ENCODE results near the gene TTLL6. TPM values are rescaled to one million over a fixed set of nuclear protein-coding genes. Genes with fewer than 3 reads are reported as not detected.

TTLL6 gene
- total and polyA plus RNA-seq, 2 of the 4 experiments (the other 2 are of a cell fraction), result not detected

- Histone ChIP-seq H2BK20ac (ENCODE audit: low read depth, low read length) (no peak overlapping the region), H4K8ac (ENCODE audit: low read depth in 2 of 2, low read length in 2 of 2) (no peak overlapping the region), H3K9me3 (ENCODE audit: control insufficient read depth, insufficient read depth, low read length) (peaks cover 7% of the 10 kb centered on the region), H2BK120ac (ENCODE audit: low read depth, low read length) (no peak overlapping the region), H3K27me3 (ENCODE audit: control insufficient read depth, insufficient read depth, low read length) (peaks cover 95% of the 10 kb centered on the region), H4K20me1 (ENCODE audit: insufficient read depth, low read length) (no peaks in the 10 kb centered on the region), H3K36me3 (ENCODE audit: control insufficient read depth, insufficient read depth, low read length) (no peaks in the 10 kb centered on the region), H2AFZ (replicated peaks; ENCODE audit: low read length, poor library complexity) (no peak overlapping the region), H3K9me1 (ENCODE audit: insufficient read depth, low read length) (no peaks in the 10 kb centered on the region), H2BK15ac (ENCODE audit: low read depth, low read length) (no peak overlapping the region), H2BK5ac (ENCODE audit: low read depth, low read length, poor library complexity, severe bottlenecking) (no peak overlapping the region), H3K4me2 (ENCODE audit: low read depth, low read length) (no peak overlapping the region), H2AK9ac (replicated peaks; ENCODE audit: low read depth, low read length, poor library complexity) (no peak overlapping the region), H3K4me1 (ENCODE audit: control insufficient read depth, insufficient read depth, low read length) (no peaks in the 10 kb centered on the region), H3K4ac (ENCODE audit: low read depth, low read length) (no peak overlapping the region), H4K5ac (ENCODE audit: low read depth, low read length) (no peak overlapping the region), H3K14ac (replicated peaks; ENCODE audit: low read depth, low read length) (no peak overlapping the region), H3K56ac (ENCODE audit: extremely low read depth, insufficient read depth, low read length) (no peak overlapping the region), H3K4me3 (ENCODE audit: insufficient read depth, low read depth, low read length) (no peak overlapping the region), H2AK5ac (ENCODE audit: low read depth, low read length) (no peak overlapping the region), H3K79me1 (ENCODE audit: low read depth in 1 of 2, low read length in 2 of 2) (no peaks in the 10 kb centered on the region), H4K91ac (ENCODE audit: insufficient read depth, low read depth, low read length) (no peak overlapping the region), H3K23ac (ENCODE audit: low read depth, low read length) (no peak overlapping the region), H3K18ac (ENCODE audit: low read depth, low read length) (no peak overlapping the region), H3K9ac (ENCODE audit: low read depth, low read length) (no peak overlapping the region), H3K27ac (ENCODE audit: insufficient read depth, low read length) (no peak overlapping the region)
- ATAC-seq (ENCODE audit: low read depth), result no peak
- ChIA-PET CTCF (interaction anchor here (0.8 kb wide), 1 partner anchor 11 kb away, joined by 3 read pairs; no protein-coding TSS in a partner anchor), POLR2A (ENCODE audit: unreplicated experiment) (no interaction called here)
- dilution Hi-C loops (cut with HindIII; ENCODE audit: low sequenced_read_pairs, unreplicated experiment) (no loop called here), in situ Hi-C loops (cut with MboI; ENCODE audit: low sequenced_read_pairs) (loop anchor here (10.0 kb wide), 1 partner anchor 50 kb away; no protein-coding TSS in a partner anchor), intact Hi-C loops (cut with micrococcal nuclease) (no loop called here)
- 2% methylated on average over 7 of the region's 7 CpGs; no CpG with 5 or more reads in 1 of the 2 experiments for WGBS, 2 experiments (ENCODE audit: extremely low coverage in 2 of 2, insufficient read length in 1 of 2)
- TF ChIP-seq CHD1 (IDR thresholded peaks at IDR 0.05; ENCODE audit: low read depth, low read length) (no peak), FOS (IDR thresholded peaks at IDR 0.05; ENCODE audit: low read depth, low read length) (no peak), USF2 (IDR thresholded peaks at IDR 0.05; ENCODE audit: low read depth, low read length) (no peak), RFX5 (IDR thresholded peaks at IDR 0.05; ENCODE audit: low read depth, low read length) (no peak), RCOR1 (IDR thresholded peaks at IDR 0.05; ENCODE audit: insufficient replicate concordance, low read length) (no peak), MAFK (IDR thresholded peaks at IDR 0.05; ENCODE audit: low read depth, low read length) (no peak), RAD21 (IDR thresholded peaks at IDR 0.05; ENCODE audit: low read length) (no peak), CEBPB (IDR thresholded peaks at IDR 0.05; ENCODE audit: low read depth, low read length) (no peak), ELK1 (IDR thresholded peaks at IDR 0.05; ENCODE audit: borderline replicate concordance, low read depth, low read length) (no peak), POLR2A (IDR thresholded peaks at IDR 0.05; ENCODE audit: low read depth, low read length) (no peak), SMC3 (IDR thresholded peaks at IDR 0.05; ENCODE audit: low read depth, low read length) (no peak), NFE2L2 (IDR thresholded peaks at IDR 0.05; ENCODE audit: low read depth, low read length) (no peak), BHLHE40 (IDR thresholded peaks at IDR 0.05; ENCODE audit: low read depth, low read length) (no peak), MAZ (IDR thresholded peaks at IDR 0.05; ENCODE audit: borderline replicate concordance, low read depth, low read length) (no peak), MXI1 (IDR thresholded peaks at IDR 0.05; ENCODE audit: borderline replicate concordance, low read depth, low read length) (no peak)
- TF ChIP-seq, protein P1, sequence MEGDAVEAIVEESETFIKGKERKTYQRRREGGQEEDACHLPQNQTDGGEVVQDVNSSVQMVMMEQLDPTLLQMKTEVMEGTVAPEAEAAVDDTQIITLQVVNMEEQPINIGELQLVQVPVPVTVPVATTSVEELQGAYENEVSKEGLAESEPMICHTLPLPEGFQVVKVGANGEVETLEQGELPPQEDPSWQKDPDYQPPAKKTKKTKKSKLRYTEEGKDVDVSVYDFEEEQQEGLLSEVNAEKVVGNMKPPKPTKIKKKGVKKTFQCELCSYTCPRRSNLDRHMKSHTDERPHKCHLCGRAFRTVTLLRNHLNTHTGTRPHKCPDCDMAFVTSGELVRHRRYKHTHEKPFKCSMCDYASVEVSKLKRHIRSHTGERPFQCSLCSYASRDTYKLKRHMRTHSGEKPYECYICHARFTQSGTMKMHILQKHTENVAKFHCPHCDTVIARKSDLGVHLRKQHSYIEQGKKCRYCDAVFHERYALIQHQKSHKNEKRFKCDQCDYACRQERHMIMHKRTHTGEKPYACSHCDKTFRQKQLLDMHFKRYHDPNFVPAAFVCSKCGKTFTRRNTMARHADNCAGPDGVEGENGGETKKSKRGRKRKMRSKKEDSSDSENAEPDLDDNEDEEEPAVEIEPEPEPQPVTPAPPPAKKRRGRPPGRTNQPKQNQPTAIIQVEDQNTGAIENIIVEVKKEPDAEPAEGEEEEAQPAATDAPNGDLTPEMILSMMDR (conservative IDR thresholded peaks at IDR 0.05; ENCODE audit: low read depth, low read length), result no peak
- no TSS peak for BruUV-seq (replicated peaks)
- no peak for DNase-seq
Measured at GRCh38 chr17:48735062-48735351, 82.0 kb downstream of the TTLL6 start.
